DMS79 treated with DMSO at 0.1 percent for 48 hours (cell line): ENCODE data around the gene PPM1N.

ENCODE experiments used
- DNase-seq: peaks from one replicate; lab custom pipeline; 2025; lab: John Stamatoyannopoulos, UW

PPM1N gene

GRCh38 chr19:45492137-45492626 lies 6.1 kb upstream of the PPM1N start:
- DNase-seq = no peak

GRCh38 chr19:45492627-45493470 lies 5.4 kb upstream of the PPM1N start:
- no peak for DNase-seq

- no peak for DNase-seq
Observed at GRCh38 chr19:45494261-45494916, 3.9 kb upstream of the PPM1N start.

- DNase-seq = no peak
Observed at GRCh38 chr19:45495178-45495577, 3.1 kb upstream of the PPM1N start.

- DNase-seq = peak; percentile 20
Observed at GRCh38 chr19:45496349-45496953, 1.8 kb upstream of the PPM1N start.

GRCh38 chr19:45497791-45498190 lies 452 bp upstream of the PPM1N start:
- DNase-seq = no peak

GRCh38 chr19:45499196-45500180 lies 1.2 kb downstream of the PPM1N start:
- peak; percentile 2 for DNase-seq

GRCh38 chr19:45500918-45501729 lies 2.9 kb downstream of the PPM1N start:
- DNase-seq = no peak

GRCh38 chr19:45501730-45502014 lies 3.4 kb downstream of the PPM1N start:
- no peak for DNase-seq

GRCh38 chr19:45502111-45502510 lies 3.9 kb downstream of the PPM1N start:
- DNase-seq = no peak

- no peak for DNase-seq
Observed at GRCh38 chr19:45503909-45504308, 5.7 kb downstream of the PPM1N start.

GRCh38 chr19:45505151-45505995 lies 7.1 kb downstream of the PPM1N start:
- no peak for DNase-seq

GRCh38 chr19:45505996-45506245 lies 7.7 kb downstream of the PPM1N start:
- DNase-seq = no peak

GRCh38 chr19:45506246-45506988 lies 8.2 kb downstream of the PPM1N start:
- peak; percentile 74 for DNase-seq

GRCh38 chr19:45506989-45507871 lies 9.0 kb downstream of the PPM1N start, which contains the start of gene VASP:
Gene VASP (plus strand): TSS chr19:45507479. CDS start chr19:45507772, 293 bp downstream.
- peak; percentile 49 for DNase-seq

GRCh38 chr19:45507872-45508416 lies 9.7 kb downstream of the PPM1N start:
- peak; percentile 3 for DNase-seq

GRCh38 chr19:45508417-45508860 lies 10.2 kb downstream of the PPM1N start:
- peak; percentile 3 for DNase-seq
